HepG2 (cell line): ENCODE measurements around the gene MICALL2. TPM values are rescaled to one million over a fixed set of nuclear protein-coding genes. Genes with fewer than 3 reads are reported as not detected.
A peak's percentile ranks its signal among the peaks of the same experiment; 100 is the strongest.

ENCODE experiments used
- ATAC-seq: fragments of 200-7000 bp; cut with Tn5 transposase; 3 replicates; pipeline ENCODE4 v1.9.1; 2020; ENCODE audit warnings: mild to moderate bottlenecking, moderate library complexity
- BruUV-seq: library from RNA; stranded (reverse); fragments of 400-500 nt; replicated peaks from 2 replicates; lab custom pipeline; 2021; lab: Mats Ljungman, UMichigan
- CTCF ChIA-PET: fragments of 300-600 bp; formaldehyde crosslinking; extraction: SDS; loops from one replicate; lab custom pipeline; 2021; ENCODE audit warnings: low total read pairs, inconsistent platforms, low intra/inter-chr PET ratio; lab: Yijun Ruan, JAX
- POLR2A ChIA-PET: fragments of 350-600 bp; sonication (Branson Sonifier 250); formaldehyde crosslinking; loops from one replicate; lab custom pipeline; 2020; ENCODE audit warnings: antibody characterized with exemption, inconsistent platforms; lab: Yijun Ruan, JAX
- DNase-seq: peaks from one replicate; pipeline ENCODE4 v3.0.0-alpha.2; 2015; ENCODE audit warnings: low spot score
- FAIRE-seq: peaks from 3 replicates; lab custom pipeline; 2011; peaks lifted over from hg19 to GRCh38; lab: Jason Lieb, UNC
- H2AFZ ChIP-seq: one replicate; pipeline ENCODE4 v1.6.1; 2011; ENCODE audit warnings: low read length, inconsistent platforms
- H3K27ac ChIP-seq: fragments of 300-600 bp; 3 replicates; pipeline ENCODE4 v1.8.0; 2011; ENCODE audit warnings: mixed run types, mild to moderate bottlenecking, mixed read lengths, low read length, inconsistent platforms; ENCODE audit not compliant: insufficient read depth; ENCODE audit errors: extremely low read length
- H3K27me3 ChIP-seq, 2 experiments: fragments of 200-600 bp in 1 of 2; 2 replicates in 1 of 2; 3 replicates in 1 of 2; pipeline versions ENCODE4 v1.6.0 to v1.8.0; 2011; ENCODE audit warnings: low read length in 2 of 2, mild to moderate bottlenecking in 2 of 2, moderate library complexity in 2 of 2, inconsistent platforms in 1 of 2; ENCODE audit not compliant: insufficient read depth in 2 of 2, control insufficient read depth in 1 of 2
- H3K36me3 ChIP-seq, 2 experiments: fragments of 200-600 bp in 1 of 2; replicated peaks in 1 of 2; 2 replicates in 1 of 2; 3 replicates in 1 of 2; pipeline versions ENCODE4 v1.5.1 to v1.8.0; 2011; ENCODE audit warnings: low read length in 2 of 2, inconsistent platforms in 1 of 2; ENCODE audit not compliant: insufficient read depth in 2 of 2, control insufficient read depth in 1 of 2
- H3K4me1 ChIP-seq: 2 replicates; pipeline ENCODE4 v1.5.1; 2012; ENCODE audit warnings: low read length, inconsistent platforms; ENCODE audit not compliant: insufficient read depth
- H3K4me2 ChIP-seq: 2 replicates; pipeline ENCODE4 v1.6.0; 2011; ENCODE audit warnings: low read depth, low read length, inconsistent platforms
- H3K4me3 ChIP-seq, 3 experiments: fragments of 200-600 bp in 1 of 3; sonication (generic), shearing (Covaris generic) in 1 of 3; replicated peaks in 1 of 3; 2 replicates each; pipeline ENCODE4 v1.5.1; 2011 to 2016; ENCODE audit warnings: low read length in 3 of 3, inconsistent platforms in 2 of 3, low read depth in 2 of 3, mild to moderate bottlenecking in 2 of 3, control low read depth in 1 of 3, mixed read lengths in 1 of 3; ENCODE audit not compliant: insufficient read depth in 1 of 3
- H3K79me2 ChIP-seq: one replicate; pipeline ENCODE4 v1.6.1; 2011; ENCODE audit warnings: low read length, inconsistent platforms; ENCODE audit not compliant: insufficient read depth
- H3K9ac ChIP-seq: 2 replicates; pipeline ENCODE4 v1.6.0; 2011; ENCODE audit warnings: mild to moderate bottlenecking, low read depth, low read length, inconsistent platforms; ENCODE audit not compliant: insufficient read depth
- H3K9me3 ChIP-seq: 2 replicates; pipeline ENCODE4 v1.5.1; 2012; ENCODE audit warnings: mild to moderate bottlenecking, low read length
- H4K20me1 ChIP-seq: 2 replicates; pipeline ENCODE4 v1.6.0; 2011; ENCODE audit warnings: inconsistent platforms, mild to moderate bottlenecking, low read length, moderate library complexity; ENCODE audit not compliant: insufficient read depth
- ARID4A ChIP-seq: sonication (generic); formaldehyde crosslinking; IDR thresholded peaks from 2 replicates; pipeline ENCODE4 v1.5.0; 2020; ENCODE audit warnings: mild to moderate bottlenecking, missing genetic modification reagents, borderline replicate concordance
- HNRNPL ChIP-seq: fragments of 200-400 bp; formaldehyde crosslinking; IDR thresholded peaks from 2 replicates; pipeline ENCODE4 v1.6.1; 2017; ENCODE audit warnings: mild to moderate bottlenecking, low read depth, low read length
- YY1 ChIP-seq: IDR thresholded peaks from 2 replicates; pipeline ENCODE4 v1.6.1; 2011; ENCODE audit warnings: low read length, low read depth, moderate library complexity, mild to moderate bottlenecking; ENCODE audit not compliant: insufficient read depth, insufficient replicate concordance
- ZNF501 ChIP-seq: sonication (generic); formaldehyde crosslinking; IDR thresholded peaks from 2 replicates; pipeline ENCODE4 v1.5.1; 2020; ENCODE audit warnings: mild to moderate bottlenecking, moderate library complexity, missing genetic modification reagents
- WGBS: methylation state at CpG from one replicate; pipeline ENCODE4 v1.1.6; 2017; ENCODE audit warnings: low lambda C conversion rate; 5-methylcytosine and 5-hydroxymethylcytosine counted together
- in situ Hi-C: cut with HindIII; loops from 2 replicates; pipeline ENCODE4 v1.10.0; 2017; ENCODE audit warnings: low pct_unique_long_range_greater_than_20kb; ENCODE audit not compliant: extremely low pct_ligation_motif_present
- intact Hi-C: fragments of 100-400 bp; cut with micrococcal nuclease; formaldehyde crosslinking; loops from one replicate; pipeline ENCODE4 v1.10.0; 2022; ENCODE audit not compliant: unreplicated experiment
- polyA plus RNA-seq, 8 experiments: library from polyadenylated mRNA; depleted of rRNA in 3 of 8; stranded (reverse) in 7 of 8; unstranded in 1 of 8; fragments of >200 nt; fragmentation: Illumina TruSeq in 4 of 8; extraction: Trizol in 4 of 8; gene quantifications; 2 replicates each; pipeline versions ENCODE4 v1.2.1 to v1.2.3, GENCODE V29; 2011 to 2016; ENCODE audit warnings: low read depth in 4 of 8, missing spikeins in 1 of 8, mixed read lengths in 1 of 8; ENCODE audit not compliant: insufficient read depth in 1 of 8
- total RNA-seq, 5 experiments: library from RNA; depleted of rRNA; stranded (reverse); fragments of >200 nt; fragmentation: Illumina TruSeq; extraction: Trizol; gene quantifications; 2 replicates each; pipeline ENCODE4 v1.2.3, GENCODE V29; 2016; ENCODE audit warnings: low read depth in 1 of 5
- TF ChIP-seq, protein P1 (sequence below): IDR thresholded peaks from 2 replicates; pipeline ENCODE4 v1.6.1; 2012; ENCODE audit warnings: inconsistent platforms
- TF ChIP-seq, protein P2 (sequence below): sonication (generic); formaldehyde crosslinking; IDR thresholded peaks from 2 replicates; pipeline ENCODE4 v1.5.1; 2020; ENCODE audit warnings: mild to moderate bottlenecking, missing genetic modification reagents, moderate library complexity

The MICALL2 gene
- total and polyA plus RNA-seq, 2 of the 13 experiments (the other 11 are each of a cell fraction or from before 2014, with no cell fraction given): 5.8 to 12.4 TPM

GRCh38 chr7:1452205-1452604, 7.1 kb downstream of the MICALL2 start:
- no peaks in the 10 kb centered on the region; a peak in 1 of 5 replicates for H3K27me3 ChIP-seq
- no peaks in the 10 kb centered on the region; a peak in 1 of 5 replicates for H3K36me3 ChIP-seq
- H2AFZ ChIP-seq: no peak overlapping the region
- H3K4me1 ChIP-seq: peaks cover 48% of the 10 kb centered on the region
- no TSS peak for BruUV-seq
- H3K9ac ChIP-seq: peak overlapping the region; percentile 39; the same call in 1 of the 2 replicates
- ChIA-PET CTCF (no interaction called here), POLR2A (interaction anchor here (1.8 kb wide), 1 partner anchor 9 kb away, joined by 9 read pairs; no protein-coding TSS in a partner anchor)
- no peaks in the 10 kb centered on the region for H3K9me3 ChIP-seq
- intact Hi-C loops (no loop called here), in situ Hi-C loops (no loop called here)
- peak overlapping the region; percentile 62 for H3K4me2 ChIP-seq
- H3K79me2 ChIP-seq: peaks cover 15% of the 10 kb centered on the region
- peak overlapping the region; percentile 52 for H3K27ac ChIP-seq
- DNase-seq (no peak), FAIRE-seq (no peak), ATAC-seq (no peak; the same call in 2 of the 3 replicates)
- TF ChIP-seq ARID4A (CRISPR knock-in tag) (peak; percentile 20; the same call in 1 of the 2 replicates), ZNF501 (CRISPR knock-in tag) (no peak), YY1 (peak; percentile 17), HNRNPL (0 out of 2 replicates have a peak, but pooled peaks have one; percentile 14)
- TF ChIP-seq, protein P1, sequence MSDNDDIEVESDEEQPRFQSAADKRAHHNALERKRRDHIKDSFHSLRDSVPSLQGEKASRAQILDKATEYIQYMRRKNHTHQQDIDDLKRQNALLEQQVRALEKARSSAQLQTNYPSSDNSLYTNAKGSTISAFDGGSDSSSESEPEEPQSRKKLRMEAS: 0 out of 2 replicates have a peak, but pooled peaks have one; percentile 14
- TF ChIP-seq, protein P2, sequence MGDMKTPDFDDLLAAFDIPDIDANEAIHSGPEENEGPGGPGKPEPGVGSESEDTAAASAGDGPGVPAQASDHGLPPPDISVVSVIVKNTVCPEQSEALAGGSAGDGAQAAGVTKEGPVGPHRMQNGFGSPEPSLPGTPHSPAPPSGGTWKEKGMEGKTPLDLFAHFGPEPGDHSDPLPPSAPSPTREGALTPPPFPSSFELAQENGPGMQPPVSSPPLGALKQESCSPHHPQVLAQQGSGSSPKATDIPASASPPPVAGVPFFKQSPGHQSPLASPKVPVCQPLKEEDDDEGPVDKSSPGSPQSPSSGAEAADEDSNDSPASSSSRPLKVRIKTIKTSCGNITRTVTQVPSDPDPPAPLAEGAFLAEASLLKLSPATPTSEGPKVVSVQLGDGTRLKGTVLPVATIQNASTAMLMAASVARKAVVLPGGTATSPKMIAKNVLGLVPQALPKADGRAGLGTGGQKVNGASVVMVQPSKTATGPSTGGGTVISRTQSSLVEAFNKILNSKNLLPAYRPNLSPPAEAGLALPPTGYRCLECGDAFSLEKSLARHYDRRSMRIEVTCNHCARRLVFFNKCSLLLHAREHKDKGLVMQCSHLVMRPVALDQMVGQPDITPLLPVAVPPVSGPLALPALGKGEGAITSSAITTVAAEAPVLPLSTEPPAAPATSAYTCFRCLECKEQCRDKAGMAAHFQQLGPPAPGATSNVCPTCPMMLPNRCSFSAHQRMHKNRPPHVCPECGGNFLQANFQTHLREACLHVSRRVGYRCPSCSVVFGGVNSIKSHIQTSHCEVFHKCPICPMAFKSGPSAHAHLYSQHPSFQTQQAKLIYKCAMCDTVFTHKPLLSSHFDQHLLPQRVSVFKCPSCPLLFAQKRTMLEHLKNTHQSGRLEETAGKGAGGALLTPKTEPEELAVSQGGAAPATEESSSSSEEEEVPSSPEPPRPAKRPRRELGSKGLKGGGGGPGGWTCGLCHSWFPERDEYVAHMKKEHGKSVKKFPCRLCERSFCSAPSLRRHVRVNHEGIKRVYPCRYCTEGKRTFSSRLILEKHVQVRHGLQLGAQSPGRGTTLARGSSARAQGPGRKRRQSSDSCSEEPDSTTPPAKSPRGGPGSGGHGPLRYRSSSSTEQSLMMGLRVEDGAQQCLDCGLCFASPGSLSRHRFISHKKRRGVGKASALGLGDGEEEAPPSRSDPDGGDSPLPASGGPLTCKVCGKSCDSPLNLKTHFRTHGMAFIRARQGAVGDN (CRISPR knock-in tag): peak; percentile 38; the same call in 1 of the 2 replicates
- WGBS: 90% methylated on average over 7 of the region's 19 CpGs
- H3K4me3 ChIP-seq: peak overlapping the region in 1 of 3 experiments; percentile 28; a peak in 1 of 6 replicates
- no peaks in the 10 kb centered on the region for H4K20me1 ChIP-seq
